HCT116 (cell line): ENCODE results near the gene MAJIN. TPM values are rescaled to one million over a fixed set of nuclear protein-coding genes. Genes with fewer than 3 reads are reported as not detected.

Experiments
- ATAC-seq: fragments of 200-7000 bp; cut with Tn5 transposase; 2 replicates; pipeline ENCODE4 v1.9.1; 2020; ENCODE audit warnings: mild to moderate bottlenecking, moderate library complexity
- BruUV-seq: library from RNA; stranded (reverse); fragments of 400-500 nt; replicated peaks from 2 replicates; lab custom pipeline; 2021; lab: Mats Ljungman, UMichigan
- CTCF ChIA-PET: fragments of 300-600 bp; sonication (Branson Sonifier 250); formaldehyde crosslinking; loops from one replicate; lab custom pipeline; 2021; ENCODE audit warnings: antibody characterized with exemption; lab: Charles Lee
- POLR2A ChIA-PET: fragments of 300-600, 350-600 bp; sonication (Branson Sonifier 250); formaldehyde crosslinking; loops from one replicate; lab custom pipeline; 2021; ENCODE audit warnings: antibody characterized with exemption; lab: Charles Lee
- RAD21 ChIA-PET, 2 experiments: fragments of 300-600 bp; sonication (Branson Sonifier 250); formaldehyde crosslinking; loops; one replicate each; lab custom pipeline; 2023; ENCODE audit warnings: low total read pairs in 2 of 2; ENCODE audit not compliant: uncharacterized antibody in 2 of 2, unreplicated experiment in 2 of 2, low non-redundant PET in 1 of 2; lab: Charles Lee
- DNase-seq: peaks from one replicate; pipeline ENCODE4 v3.0.0-alpha.2; 2010; ENCODE audit warnings: low read depth, low spot score
- H2AFZ ChIP-seq: fragments of 200-600 bp; shearing (Covaris generic), sonication (generic); 2 replicates; pipeline ENCODE4 v1.6.1; 2017; ENCODE audit warnings: low read depth, mixed run types, mixed read lengths, antibody characterized with exemption, low read length; ENCODE audit not compliant: poor library complexity, severe bottlenecking
- H3K27ac ChIP-seq: 2 replicates; pipeline ENCODE4 v1.5.1; 2012; ENCODE audit warnings: low read depth, low read length
- H3K27me3 ChIP-seq: fragments of 200-600 bp; sonication (generic); 2 replicates; pipeline ENCODE4 v1.6.1; 2016; ENCODE audit warnings: mixed run types, low read length, mixed read lengths; ENCODE audit not compliant: insufficient read depth
- H3K36me3 ChIP-seq, 2 experiments: fragments of 200-500 bp in 1 of 2; fragments of 200-600 bp in 1 of 2; sonication (Bioruptor generic) in 1 of 2; sonication (generic) in 1 of 2; 2 replicates each; pipeline versions ENCODE4 v1.5.1 to v1.6.1; 2014 to 2016; ENCODE audit warnings: low read length in 2 of 2, inconsistent platforms in 1 of 2, mixed read lengths in 1 of 2, mixed run types in 1 of 2; ENCODE audit not compliant: insufficient read depth in 2 of 2, control insufficient read depth in 1 of 2
- H3K4me1 ChIP-seq, 2 experiments: fragments of 200-600 bp in 1 of 2; sonication (generic) in 1 of 2; 2 replicates each; pipeline versions ENCODE4 v1.5.1 to v1.6.1; 2012 to 2017; ENCODE audit warnings: low read length in 2 of 2, inconsistent platforms in 1 of 2, mild to moderate bottlenecking in 1 of 2, mixed read lengths in 1 of 2, mixed run types in 1 of 2, moderate library complexity in 1 of 2; ENCODE audit not compliant: insufficient read depth in 2 of 2, control insufficient read depth in 1 of 2
- H3K4me2 ChIP-seq: fragments of 200-600 bp; sonication (generic); 2 replicates; pipeline ENCODE4 v1.6.1; 2017; ENCODE audit warnings: mixed run types, low read length, mixed read lengths
- H3K4me3 ChIP-seq, 2 experiments: fragments of 200-600 bp in 1 of 2; sonication (generic) in 1 of 2; replicated peaks in 1 of 2; 2 replicates each; pipeline ENCODE4 v1.5.1; 2011 to 2016; ENCODE audit warnings: low read length in 2 of 2, control low read depth in 1 of 2, low read depth in 1 of 2, mild to moderate bottlenecking in 1 of 2, mixed read lengths in 1 of 2, mixed run types in 1 of 2
- H3K79me2 ChIP-seq: fragments of 200-600 bp; sonication (generic); 2 replicates; pipeline ENCODE4 v1.6.1; 2017; ENCODE audit warnings: mild to moderate bottlenecking, mixed run types, low read length, moderate library complexity, mixed read lengths; ENCODE audit not compliant: insufficient read depth
- H3K9ac ChIP-seq: fragments of 200-600 bp; sonication (generic); 2 replicates; pipeline ENCODE4 v1.6.1; 2016; ENCODE audit warnings: low read length, mixed read lengths
- H3K9me2 ChIP-seq: fragments of 200-600 bp; sonication (generic), shearing (Covaris generic); 2 replicates; pipeline ENCODE4 v1.6.1; 2017; ENCODE audit warnings: mixed run types, mild to moderate bottlenecking, moderate library complexity; ENCODE audit not compliant: insufficient read depth
- H3K9me3 ChIP-seq, 2 experiments: fragments of 200-500 bp in 1 of 2; fragments of 200-600 bp in 1 of 2; sonication (Bioruptor generic) in 1 of 2; sonication (generic) in 1 of 2; 2 replicates each; pipeline ENCODE4 v1.6.1; 2014 to 2017; ENCODE audit warnings: low read length in 2 of 2, mixed read lengths in 2 of 2, inconsistent platforms in 1 of 2, low read depth in 1 of 2, mild to moderate bottlenecking in 1 of 2, mixed run types in 1 of 2, moderate library complexity in 1 of 2; ENCODE audit not compliant: control insufficient read depth in 1 of 2, insufficient read depth in 1 of 2
- H4K20me1 ChIP-seq: fragments of 200-600 bp; sonication (generic), shearing (Covaris generic); 2 replicates; pipeline ENCODE4 v1.6.1; 2017; ENCODE audit warnings: mixed run types, mild to moderate bottlenecking, moderate library complexity; ENCODE audit not compliant: insufficient read depth
- CEBPB ChIP-seq: IDR thresholded peaks from 2 replicates; pipeline ENCODE4 v1.6.1; 2012; ENCODE audit warnings: low read depth
- EGR1 ChIP-seq: IDR thresholded peaks from 2 replicates; pipeline ENCODE4 v1.6.1; 2012; ENCODE audit warnings: low read depth
- ELF1 ChIP-seq: IDR thresholded peaks from 2 replicates; pipeline ENCODE4 v1.6.1; 2012; ENCODE audit warnings: low read depth, borderline replicate concordance
- EZH2 ChIP-seq: fragments of 200-600 bp; sonication (generic); IDR thresholded peaks from 2 replicates; pipeline ENCODE4 v1.6.1; 2017; ENCODE audit warnings: antibody characterized with exemption, mixed run types
- EZH2phosphoT487 ChIP-seq: fragments of 200-600 bp; IDR thresholded peaks from 2 replicates; pipeline ENCODE4 v1.6.1; 2018; ENCODE audit warnings: antibody characterized with exemption, borderline replicate concordance
- SIN3A ChIP-seq: IDR thresholded peaks from 2 replicates; pipeline ENCODE4 v1.6.1; 2012; ENCODE audit warnings: low read depth
- SP1 ChIP-seq: IDR thresholded peaks from 2 replicates; pipeline ENCODE4 v1.6.1; 2012; ENCODE audit warnings: low read depth
- TCF7L2 ChIP-seq: IDR thresholded peaks from 2 replicates; pipeline ENCODE4 v1.7.0; 2011; ENCODE audit warnings: borderline replicate concordance, inconsistent platforms; ENCODE audit not compliant: insufficient read depth, insufficient read length; ENCODE audit errors: extremely low read depth
- intact Hi-C: fragments of 100-400 bp; cut with micrococcal nuclease; formaldehyde crosslinking; loops from 2 replicates; pipeline ENCODE4 v1.10.0; 2022
- total RNA-seq: library from RNA; stranded (reverse); gene quantifications from one replicate; pipeline ENCODE4 v1.2.1, GENCODE V29; 2021; ENCODE audit not compliant: unreplicated experiment
- TF ChIP-seq, protein P1 (sequence below): IDR thresholded peaks from 2 replicates; pipeline ENCODE4 v1.6.1; 2011; ENCODE audit warnings: mild to moderate bottlenecking, low read length, moderate library complexity; ENCODE audit not compliant: insufficient replicate concordance; ENCODE audit errors: extremely low read depth
- TF ChIP-seq, protein P2 (sequence below): IDR thresholded peaks from 2 replicates; pipeline ENCODE4 v1.6.1; 2012

The MAJIN gene
- total RNA-seq, 1 experiment from 2014 or later: not detected

DNA sequence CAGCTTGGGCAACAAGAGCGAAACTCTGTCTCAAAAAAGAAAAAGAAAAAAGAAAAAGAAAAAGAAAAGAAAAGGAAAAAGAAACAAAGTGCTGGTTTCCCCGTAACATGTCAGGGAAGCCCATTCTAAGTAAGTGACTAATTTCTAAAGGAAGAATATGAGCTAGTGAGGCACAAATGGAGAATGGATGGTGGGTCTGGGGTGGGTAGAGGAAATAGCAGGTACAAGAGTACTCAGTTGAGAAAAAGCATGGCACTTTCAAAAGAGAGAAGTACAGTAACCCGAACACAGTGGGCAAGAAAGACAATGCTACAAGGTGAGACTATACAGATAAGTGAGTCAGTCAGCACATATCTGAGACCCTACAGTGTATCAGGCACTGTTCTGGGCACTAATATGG, 4.5 kb downstream of the MAJIN start (continued):
- TF ChIP-seq, protein P1, sequence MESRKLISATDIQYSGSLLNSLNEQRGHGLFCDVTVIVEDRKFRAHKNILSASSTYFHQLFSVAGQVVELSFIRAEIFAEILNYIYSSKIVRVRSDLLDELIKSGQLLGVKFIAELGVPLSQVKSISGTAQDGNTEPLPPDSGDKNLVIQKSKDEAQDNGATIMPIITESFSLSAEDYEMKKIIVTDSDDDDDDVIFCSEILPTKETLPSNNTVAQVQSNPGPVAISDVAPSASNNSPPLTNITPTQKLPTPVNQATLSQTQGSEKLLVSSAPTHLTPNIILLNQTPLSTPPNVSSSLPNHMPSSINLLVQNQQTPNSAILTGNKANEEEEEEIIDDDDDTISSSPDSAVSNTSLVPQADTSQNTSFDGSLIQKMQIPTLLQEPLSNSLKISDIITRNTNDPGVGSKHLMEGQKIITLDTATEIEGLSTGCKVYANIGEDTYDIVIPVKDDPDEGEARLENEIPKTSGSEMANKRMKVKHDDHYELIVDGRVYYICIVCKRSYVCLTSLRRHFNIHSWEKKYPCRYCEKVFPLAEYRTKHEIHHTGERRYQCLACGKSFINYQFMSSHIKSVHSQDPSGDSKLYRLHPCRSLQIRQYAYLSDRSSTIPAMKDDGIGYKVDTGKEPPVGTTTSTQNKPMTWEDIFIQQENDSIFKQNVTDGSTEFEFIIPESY: no peak
- no peak for TF ChIP-seq CEBPB
- TF ChIP-seq ELF1: no peak
- no peak for TF ChIP-seq SP1

DNA sequence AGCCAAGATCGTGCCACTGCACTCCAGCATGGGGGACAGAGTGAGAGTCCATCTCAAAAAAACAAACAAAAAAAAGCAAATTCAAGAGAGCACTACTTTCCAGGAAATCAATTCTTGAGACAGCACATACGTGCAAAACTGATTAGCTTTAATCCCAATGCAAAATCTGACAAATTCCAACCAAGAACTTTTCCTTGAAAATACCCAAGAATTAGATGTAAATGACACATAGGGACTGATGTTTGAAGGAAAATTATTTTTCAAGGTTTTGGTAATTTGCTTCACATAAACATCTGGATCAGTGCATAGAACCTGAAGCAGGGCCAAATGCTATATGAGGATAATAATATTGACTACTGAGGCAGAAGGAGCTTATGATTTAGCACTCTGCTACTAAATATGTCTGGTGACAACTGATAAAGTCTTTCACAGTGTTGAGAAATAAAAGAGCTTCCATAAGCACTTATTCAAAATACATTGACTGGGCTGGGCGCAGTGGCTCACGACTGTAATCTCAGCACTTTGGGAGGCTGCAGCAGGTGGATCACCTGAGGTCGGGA, 8.8 kb downstream of the MAJIN start:
- H3K79me2 ChIP-seq: no peaks in the 10 kb centered on the region

More for the DNA sequence above, 8.8 kb downstream of the MAJIN start:
- ChIA-PET CTCF (no interaction called here), POLR2A (no interaction called here), RAD21 (no interaction called here)
- no peaks in the 10 kb centered on the region for H4K20me1 ChIP-seq
- no peak for ATAC-seq
- H3K36me3 ChIP-seq: no peaks in the 10 kb centered on the region
- no peaks in the 10 kb centered on the region for H3K27me3 ChIP-seq
- H3K9me3 ChIP-seq: no peaks in the 10 kb centered on the region
- no peak overlapping the region for H3K9ac ChIP-seq
- DNase-seq: no peak
- no peak for TF ChIP-seq EZH2phosphoT487
- no peak for TF ChIP-seq SIN3A
- TF ChIP-seq EGR1: no peak
- TF ChIP-seq, protein P1: no peak
- TF ChIP-seq, protein P2, sequence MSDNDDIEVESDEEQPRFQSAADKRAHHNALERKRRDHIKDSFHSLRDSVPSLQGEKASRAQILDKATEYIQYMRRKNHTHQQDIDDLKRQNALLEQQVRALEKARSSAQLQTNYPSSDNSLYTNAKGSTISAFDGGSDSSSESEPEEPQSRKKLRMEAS: no peak
- no peak for TF ChIP-seq SP1
- TF ChIP-seq CEBPB: no peak
- TF ChIP-seq TCF7L2: no peak
- TF ChIP-seq EZH2: no peak
- no peak overlapping the region for H2AFZ ChIP-seq
- H3K4me3 ChIP-seq: no peak overlapping the region
- no peak overlapping the region for H3K4me2 ChIP-seq
- no peaks in the 10 kb centered on the region for H3K4me1 ChIP-seq
- intact Hi-C loops: no loop called here
- no peak overlapping the region for H3K27ac ChIP-seq
- no peaks in the 10 kb centered on the region for H3K9me2 ChIP-seq
- no TSS peak for BruUV-seq
